Stimulated activated CD4-positive, alpha-beta T cell treated with anti-CD3 and anti-CD28 coated beads, Interleukin-2, amount 100 ng/mL, for 4 hours (primary cell): ENCODE data around the gene HS6ST3.

Experiments used
- DNase-seq: peaks from one replicate; pipeline ENCODE4 v3.0.0-alpha.2; 2020; ENCODE audit warnings: low read depth

The HS6ST3 gene

DNA sequence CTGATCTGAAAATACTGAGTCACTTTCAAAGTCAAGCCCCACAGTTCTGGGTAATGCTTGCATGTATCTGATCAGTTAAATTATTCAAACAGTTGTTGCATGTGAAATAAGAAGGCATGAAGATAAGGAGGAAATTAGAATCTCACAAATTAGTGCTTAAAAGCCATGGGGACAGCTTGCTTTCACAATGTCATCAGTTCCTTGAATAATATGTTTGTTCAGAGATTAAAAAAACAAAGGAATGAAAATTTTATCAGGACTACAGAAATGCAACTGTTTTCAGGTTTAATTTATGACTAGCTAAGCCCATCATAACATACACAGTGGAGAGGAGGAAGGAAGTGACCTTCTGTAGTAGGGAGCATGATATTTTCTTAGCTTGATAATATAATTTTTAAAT is 754.3 kb downstream of the HS6ST3 start:
- no peak for DNase-seq

DNA sequence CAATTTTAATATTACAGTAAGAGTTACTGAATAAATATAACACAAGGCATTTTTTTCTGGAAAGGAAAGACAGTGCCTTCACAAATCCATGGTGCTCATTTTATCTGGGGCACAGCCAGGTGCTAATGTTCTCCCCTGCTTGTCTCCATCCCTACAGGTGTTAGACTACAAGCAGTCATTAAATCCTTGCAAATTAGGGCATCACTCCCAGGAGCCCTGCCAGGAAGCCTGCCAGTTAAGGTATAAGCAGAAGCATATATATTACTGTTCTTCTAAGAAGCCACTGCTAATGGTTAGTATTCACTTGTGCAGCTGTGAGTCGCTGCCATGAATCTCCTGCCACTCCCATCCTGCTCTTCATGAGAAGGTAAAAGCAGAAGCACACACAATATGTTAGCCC is 754.7 kb downstream of the HS6ST3 start:
- no peak for DNase-seq

DNA sequence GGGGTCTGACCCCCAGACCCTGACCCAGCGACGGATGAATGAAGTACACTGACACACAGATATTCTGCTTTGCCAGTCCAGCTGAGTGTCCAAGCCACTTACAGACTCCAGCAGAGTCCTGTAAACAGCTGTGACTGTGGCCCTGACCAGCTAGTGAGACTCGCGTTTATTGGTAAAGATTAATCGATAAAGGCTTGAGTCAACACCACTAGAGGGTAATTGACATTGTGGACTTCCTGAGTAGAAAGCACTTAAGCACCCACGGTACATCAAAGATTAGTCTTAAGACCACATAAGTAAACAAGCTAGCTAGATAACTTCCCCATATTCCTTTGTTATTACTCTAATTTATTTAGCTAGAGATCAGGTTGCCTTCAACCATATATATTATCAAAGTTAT is 758.4 kb downstream of the HS6ST3 start:
- DNase-seq: no peak

DNA sequence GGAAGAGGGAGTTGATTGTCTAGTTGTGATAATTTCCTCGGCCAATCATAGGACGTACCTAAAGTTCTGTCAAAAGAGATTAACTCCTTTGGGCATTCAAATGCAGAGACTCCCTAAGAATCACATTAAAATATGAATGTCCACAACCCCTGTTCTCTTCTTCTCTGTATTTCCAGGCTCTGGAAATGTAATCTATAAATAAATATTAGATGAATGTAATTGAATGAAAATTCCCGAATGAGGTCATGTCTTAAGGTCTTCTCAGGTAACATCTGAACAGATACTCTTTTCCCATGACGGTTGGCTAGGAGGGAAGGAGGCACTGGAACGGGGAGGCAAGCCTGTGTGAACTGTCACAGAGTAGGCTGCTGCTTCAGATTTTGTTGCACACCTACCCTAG is 759.2 kb downstream of the HS6ST3 start:
- DNase-seq: no peak

DNA sequence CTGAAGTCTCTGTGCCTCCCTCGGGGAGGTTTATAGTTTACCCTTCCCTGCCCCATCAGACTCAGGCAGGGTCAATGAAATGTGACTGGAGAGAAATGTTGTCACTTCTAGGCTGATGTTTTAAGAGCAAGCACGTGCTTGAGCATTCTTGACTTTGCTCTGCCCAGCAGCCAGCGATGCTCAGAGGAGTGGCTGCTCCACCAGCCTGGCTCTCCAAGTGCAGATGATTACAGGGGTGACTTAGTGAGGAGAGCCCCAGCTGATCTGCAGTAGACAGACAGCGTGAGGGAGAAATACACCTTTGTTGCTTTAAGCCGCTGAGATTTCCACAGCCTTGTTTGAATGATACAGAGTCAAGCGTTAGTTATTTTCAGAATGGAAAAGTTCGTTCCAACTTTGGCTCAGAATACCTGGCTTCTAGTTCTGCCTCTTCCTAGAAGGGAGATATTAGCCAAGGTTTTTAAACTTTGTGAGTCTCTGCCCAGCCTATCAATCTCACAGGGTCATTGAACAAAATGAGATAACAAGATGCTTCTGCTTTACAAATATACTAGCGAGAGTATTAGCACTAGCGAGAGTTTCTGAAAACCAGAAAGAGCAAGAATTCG is 760.7 kb downstream of the HS6ST3 start:
- DNase-seq: no peak

DNA sequence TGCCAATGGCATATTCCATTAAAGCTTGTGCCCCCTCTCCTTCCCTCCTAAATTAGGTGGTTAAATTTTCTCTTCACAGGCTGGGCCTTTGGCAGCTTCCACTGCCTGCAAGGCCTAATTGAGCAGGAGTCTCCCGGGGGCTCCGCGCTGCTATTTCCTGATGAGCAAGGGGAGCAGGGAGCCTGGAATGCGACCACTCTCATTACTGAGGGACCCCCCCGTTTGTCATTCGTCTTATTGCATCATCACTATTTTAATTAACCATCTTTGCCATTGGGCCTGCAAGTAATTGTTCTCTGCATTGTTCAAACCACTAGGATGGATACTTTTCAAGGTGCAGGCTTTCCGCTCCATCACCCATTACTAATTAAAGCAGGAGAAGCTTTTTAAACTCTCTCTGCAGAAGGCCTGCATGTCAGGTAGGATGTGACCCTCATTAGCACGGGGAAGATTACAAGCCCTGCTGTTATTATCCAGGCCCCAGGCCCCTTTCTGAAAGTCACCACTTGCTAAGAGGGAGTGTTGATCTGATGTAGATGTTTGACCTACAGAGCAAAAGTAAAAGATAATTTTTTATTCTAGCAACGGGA is 762.0 kb downstream of the HS6ST3 start:
- no peak for DNase-seq

DNA sequence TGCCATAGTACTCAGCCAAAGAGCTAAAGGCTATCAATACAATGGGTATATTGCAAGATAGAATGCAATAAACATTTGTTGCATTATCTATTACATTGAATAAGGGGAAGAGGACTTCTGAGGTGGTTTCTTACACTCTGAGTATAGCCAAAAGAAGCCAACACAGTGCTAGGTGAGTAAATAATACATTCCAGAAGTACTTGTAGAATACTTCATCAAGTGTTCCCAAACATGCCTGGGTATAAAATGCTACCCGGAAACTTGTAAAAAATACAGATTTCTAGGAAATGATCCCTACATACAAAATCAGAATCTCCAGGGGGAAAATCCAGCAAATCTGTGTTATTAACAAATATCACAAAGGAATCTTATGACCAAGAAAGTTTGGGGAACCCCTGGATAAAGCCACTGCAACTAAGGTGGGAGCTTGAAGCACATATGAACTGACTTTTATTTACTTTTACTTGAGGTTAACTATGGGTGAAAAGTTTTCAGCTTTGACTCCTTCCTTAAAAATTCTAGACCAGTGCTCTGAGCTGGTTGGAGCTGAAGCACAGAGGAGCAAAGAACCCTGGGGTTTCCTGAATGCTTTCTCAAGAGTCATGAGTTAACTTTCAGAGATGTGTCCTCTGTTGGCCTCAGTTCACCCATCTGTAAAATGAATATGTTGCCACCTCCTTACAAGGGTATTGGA is 768.4 kb downstream of the HS6ST3 start:
- DNase-seq: no peak

DNA sequence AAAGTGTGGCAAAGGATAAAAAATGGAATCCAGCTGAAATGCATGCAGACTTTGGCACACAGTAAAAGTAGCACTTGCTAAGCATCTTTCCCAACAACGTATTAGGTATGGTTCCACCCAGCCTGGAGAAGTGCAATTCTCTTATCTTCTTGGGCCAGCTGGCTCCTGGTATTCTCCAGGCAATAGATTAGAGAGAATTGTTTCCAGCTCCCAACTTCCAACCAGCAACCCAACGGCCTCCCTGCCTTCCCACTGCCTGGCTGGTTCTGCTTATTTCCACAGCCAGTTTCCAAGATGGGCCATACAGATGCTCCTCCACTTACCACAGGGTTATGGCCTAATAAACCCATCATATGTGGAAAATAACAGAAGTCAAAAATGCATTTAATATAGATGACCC is 771.0 kb downstream of the HS6ST3 start:
- no peak for DNase-seq

DNA sequence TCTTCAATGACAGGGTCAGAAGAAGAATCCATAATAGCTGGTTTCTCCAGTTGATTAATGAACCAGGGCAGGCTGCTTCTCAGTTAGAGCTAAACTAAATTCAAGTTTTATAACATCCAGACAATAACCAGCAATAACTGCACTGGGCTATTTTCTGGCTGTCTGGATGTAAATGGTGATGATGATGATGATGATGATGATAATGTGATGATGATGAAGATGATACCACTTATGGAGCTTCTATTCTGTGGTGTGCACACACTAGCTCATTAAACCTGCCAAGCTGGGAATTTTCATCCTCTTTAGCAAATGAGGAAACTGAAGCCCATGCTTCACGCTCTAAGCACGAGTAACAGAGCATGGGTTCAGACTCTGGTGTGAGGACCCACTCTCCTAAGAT is 772.2 kb downstream of the HS6ST3 start:
- no peak for DNase-seq

DNA sequence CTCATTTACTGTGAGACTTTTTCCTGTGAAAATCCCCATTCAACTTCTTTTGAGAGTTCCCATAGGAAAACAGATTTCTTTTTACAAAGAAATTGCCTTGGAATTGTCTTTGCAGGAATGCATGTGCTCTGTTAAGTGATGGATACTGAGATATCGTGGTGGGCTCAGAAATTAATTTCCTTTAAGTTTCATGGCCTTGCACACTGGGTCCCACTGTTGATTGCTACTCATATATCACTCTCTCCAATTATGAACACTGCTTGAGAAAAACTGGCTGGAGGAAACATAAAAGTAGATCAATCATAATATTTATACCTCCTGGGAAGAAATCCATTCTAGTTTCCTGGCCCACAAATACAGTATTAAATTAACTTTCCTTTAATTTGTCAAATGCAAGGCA is 773.1 kb downstream of the HS6ST3 start:
- DNase-seq: no peak

DNA sequence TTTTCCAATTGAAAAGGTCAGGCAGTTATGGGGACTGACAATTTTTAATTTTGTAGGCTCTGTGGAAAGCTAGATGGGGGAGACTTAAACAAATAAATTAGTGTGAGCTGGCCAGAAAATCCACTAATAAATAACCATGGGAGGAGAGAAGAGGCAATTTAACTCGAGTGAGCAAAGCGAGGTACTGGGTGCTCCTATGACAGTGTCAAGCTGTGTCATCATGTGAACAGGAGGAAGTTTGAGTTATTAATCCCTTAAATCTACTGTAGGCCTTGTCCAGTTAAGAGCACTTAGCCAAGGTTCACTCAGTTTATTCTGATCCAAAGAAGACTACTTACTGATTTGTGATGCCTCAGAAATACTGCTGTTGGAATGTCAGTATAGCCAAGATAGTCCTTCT is 781.6 kb downstream of the HS6ST3 start:
- DNase-seq: no peak

DNA sequence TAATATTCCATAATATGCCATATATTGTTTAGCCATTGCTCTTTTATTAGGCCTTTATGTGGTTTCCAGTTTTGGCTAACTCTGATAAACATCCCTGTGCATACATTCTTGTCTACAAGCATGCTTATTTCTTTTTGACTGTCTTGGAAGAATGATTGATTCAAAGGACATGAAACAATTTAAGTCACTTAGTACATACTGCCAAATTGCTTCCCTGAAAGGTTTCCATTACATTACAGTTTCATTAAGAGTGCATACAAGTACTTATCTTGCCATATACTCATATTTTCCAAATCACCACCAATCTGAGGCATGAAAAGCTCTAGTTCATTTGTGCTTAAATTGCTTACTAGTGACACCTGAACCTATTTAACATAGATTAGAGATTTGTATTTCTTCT is 790.5 kb downstream of the HS6ST3 start:
- no peak for DNase-seq
